Coronary artery (tissue), 2 donors: Measurements from ENCODE around the gene HAUS2.

ENCODE experiments used
- DNase-seq: peaks from one replicate; pipeline ENCODE4 v3.0.0-alpha.2; 2017; ENCODE audit warnings: low spot score
- H3K27ac ChIP-seq, 2 donors: fragments of 200-600 bp; sonication (generic); one replicate each; pipeline ENCODE4 v1.5.1; 2016 to 2019
- H3K4me3 ChIP-seq: fragments of 200-600 bp; sonication (generic); 2 replicates; pipeline ENCODE4 v1.5.1; 2016; ENCODE audit warnings: mild to moderate bottlenecking, moderate library complexity
- CTCF ChIP-seq: fragments of 200-600 bp; sonication (generic); IDR thresholded peaks from one replicate; pipeline ENCODE4 v1.5.1; 2019; ENCODE audit warnings: antibody characterized with exemption

HAUS2 gene

GRCh38 chr15:42584031-42584765, 35.6 kb downstream of the HAUS2 start:
- DNase-seq: no peak
- Histone ChIP-seq H3K4me3 (peak overlapping the region; percentile 48), H3K27ac (peak overlapping the region; percentile 43 to 86)

GRCh38 chr15:42590619-42591237, 42.1 kb downstream of the HAUS2 start:
- TF ChIP-seq CTCF: no peak
- DNase-seq: no peak

More at GRCh38 chr15:42584031-42584765, 35.6 kb downstream of the HAUS2 start:
- TF ChIP-seq CTCF: no peak

GRCh38 chr15:42591238-42591934, 42.7 kb downstream of the HAUS2 start:
- no peak for DNase-seq
- Histone ChIP-seq H3K27ac (peak overlapping the region; percentile 58 to 63), H3K4me3 (no peak overlapping the region)
- no peak for TF ChIP-seq CTCF

More at GRCh38 chr15:42590619-42591237, 42.1 kb downstream of the HAUS2 start:
- peak overlapping the region in 1 of 2 donors; percentile 63 for H3K27ac ChIP-seq
- H3K4me3 ChIP-seq: no peak overlapping the region

- Histone ChIP-seq H3K27ac (peak overlapping the region; percentile 58 to 75), H3K4me3 (no peak overlapping the region)
- no peak for TF ChIP-seq CTCF
- DNase-seq: no peak
Measured at GRCh38 chr15:42592716-42593115, 44.1 kb downstream of the HAUS2 start.

- peak overlapping the region; percentile 58 to 75 for H3K27ac ChIP-seq
- H3K4me3 ChIP-seq: no peak overlapping the region
- TF ChIP-seq CTCF: no peak
- DNase-seq: no peak
Measured at GRCh38 chr15:42593143-42593542, 44.5 kb downstream of the HAUS2 start.

- DNase-seq: no peak
- no peak overlapping the region for H3K4me3 ChIP-seq
- TF ChIP-seq CTCF: no peak
- H3K27ac ChIP-seq: peak overlapping the region in 1 of 2 donors; percentile 75
Measured at GRCh38 chr15:42594095-42594494, 45.5 kb downstream of the HAUS2 start.
